GM19438 (cell line): ENCODE results near the gene ASNSD1.

Experiments used
- ATAC-seq: cut with Tn5 transposase; IDR thresholded peaks from one replicate; pipeline ENCODE4 v1.9.1; 2021; ENCODE audit warnings: low read depth; ENCODE audit not compliant: unreplicated experiment

Gene ASNSD1

DNA sequence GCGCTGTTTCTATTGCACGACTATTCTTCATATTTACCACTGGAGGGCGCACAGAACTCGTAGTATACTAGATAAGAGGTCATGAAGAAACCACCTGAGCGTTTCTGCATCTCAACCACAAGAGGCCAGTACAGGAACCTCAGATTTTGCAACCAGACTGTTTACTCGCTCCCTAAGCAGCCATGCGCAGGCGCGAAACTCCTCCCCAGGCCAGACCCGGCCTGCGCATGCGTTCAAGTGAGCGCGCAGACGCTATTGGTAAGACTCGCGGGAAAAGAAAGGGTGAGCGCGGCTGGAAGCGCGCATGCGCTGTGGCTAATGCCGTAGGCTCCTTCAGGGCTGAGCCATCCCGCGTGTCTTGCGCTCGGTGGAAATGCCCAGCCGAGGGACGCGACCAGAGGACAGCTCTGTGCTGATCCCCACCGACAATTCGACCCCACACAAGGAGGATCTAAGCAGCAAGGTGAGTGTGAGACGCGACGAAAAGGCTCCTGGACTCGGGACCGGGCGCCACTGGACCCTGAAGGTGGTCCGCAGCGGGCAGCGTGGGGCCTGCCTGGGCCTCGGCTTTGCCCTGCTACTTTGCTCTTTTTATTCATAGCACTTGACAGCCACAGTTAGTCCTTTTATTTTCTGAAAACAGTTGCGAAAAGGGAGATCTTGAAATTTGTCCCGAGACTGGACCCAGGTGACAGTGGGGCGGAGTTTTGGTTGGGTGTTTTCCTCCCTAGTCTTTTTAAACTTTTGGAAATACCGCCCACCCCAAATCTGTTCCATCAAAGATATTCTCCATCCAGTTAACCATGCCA, at the start of gene ASNSD1:
Gene ASNSD1 (plus strand): TSS at position 312 of the 809 bp plus-strand sequence. CDS start 4,674 bp downstream, outside the sequence.
- ATAC-seq, result peak; percentile 86

DNA sequence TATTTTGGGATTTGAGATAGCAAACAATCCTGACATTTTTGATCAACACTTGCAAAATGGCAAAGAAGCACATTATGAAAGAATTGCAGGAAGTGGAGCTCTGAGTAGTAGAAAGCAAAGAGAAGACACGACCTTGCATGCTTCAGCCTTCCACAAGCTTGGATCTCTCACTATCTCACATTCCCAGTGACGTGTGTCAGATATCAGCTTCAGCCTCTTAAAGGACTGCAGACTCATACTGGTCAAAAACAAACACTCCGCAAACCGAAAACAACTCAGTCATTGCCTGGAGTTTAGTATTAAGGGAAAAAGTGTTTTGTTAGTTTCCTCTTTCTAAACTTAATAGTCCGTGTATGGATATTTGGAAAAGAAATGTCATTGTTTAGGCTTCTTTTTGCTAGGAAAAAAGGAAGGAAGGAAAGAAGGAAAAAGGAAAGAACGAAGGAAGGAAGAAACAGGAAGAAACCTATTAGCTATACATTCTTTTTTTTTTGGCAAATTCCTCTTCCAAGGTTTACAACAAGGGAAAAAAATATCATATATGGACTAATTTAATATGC, 48.1 kb upstream of the ASNSD1 start:
- ATAC-seq, result no peak

DNA sequence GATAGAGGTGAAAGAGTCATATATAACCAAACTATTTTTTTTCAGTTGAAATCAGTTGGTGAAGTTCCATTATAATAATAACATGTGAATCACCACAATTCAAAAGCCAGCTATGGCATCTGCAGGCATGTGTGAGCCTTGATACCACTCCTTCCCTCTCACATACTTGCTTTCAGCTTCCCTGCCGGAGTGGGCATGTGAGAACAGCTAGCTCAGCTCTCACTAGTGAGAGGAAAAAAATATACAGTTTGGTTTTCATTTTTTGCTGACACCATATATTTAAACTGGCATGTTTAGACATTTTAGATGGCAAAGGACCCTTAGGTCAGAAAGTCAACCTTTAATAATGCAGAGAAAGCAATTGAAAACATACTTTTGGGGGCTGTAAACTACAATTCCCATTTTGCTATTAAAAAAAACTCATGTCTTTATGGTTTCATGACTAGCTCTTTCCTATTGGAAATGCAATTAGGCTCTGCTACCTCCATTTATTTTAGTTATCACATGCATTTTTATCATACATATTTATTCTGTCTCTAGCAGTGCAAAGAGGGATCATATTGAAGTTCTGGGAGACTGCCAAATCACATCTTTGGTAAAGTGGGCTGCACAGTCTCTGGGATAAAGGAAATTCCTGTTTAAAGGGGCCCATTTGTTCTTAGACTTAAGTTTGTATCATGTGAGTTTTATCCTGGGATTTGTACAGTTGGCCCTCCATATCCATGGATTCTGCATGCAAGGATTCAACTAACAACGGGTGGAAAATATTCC, 47.4 kb upstream of the ASNSD1 start:
- ATAC-seq, result no peak

DNA sequence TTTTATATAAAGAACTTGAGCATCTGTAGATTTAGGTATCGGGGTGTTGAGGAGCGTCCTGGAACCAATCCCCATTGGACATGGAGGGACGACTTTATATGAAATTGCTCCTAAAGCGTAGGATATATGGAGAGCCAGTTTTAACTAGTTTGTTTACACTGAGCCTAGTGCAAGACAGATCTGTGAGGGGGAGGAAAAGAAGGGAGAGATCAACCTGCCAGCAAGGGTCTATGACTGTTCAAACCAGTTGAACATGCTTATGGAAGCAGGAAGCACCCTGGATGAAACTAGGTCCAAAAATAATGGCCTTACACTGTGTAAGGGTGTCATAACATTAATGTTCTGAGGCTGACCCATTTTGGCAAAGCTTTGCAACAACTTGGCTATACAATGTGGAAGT, 46.7 kb upstream of the ASNSD1 start:
- no peak for ATAC-seq

DNA sequence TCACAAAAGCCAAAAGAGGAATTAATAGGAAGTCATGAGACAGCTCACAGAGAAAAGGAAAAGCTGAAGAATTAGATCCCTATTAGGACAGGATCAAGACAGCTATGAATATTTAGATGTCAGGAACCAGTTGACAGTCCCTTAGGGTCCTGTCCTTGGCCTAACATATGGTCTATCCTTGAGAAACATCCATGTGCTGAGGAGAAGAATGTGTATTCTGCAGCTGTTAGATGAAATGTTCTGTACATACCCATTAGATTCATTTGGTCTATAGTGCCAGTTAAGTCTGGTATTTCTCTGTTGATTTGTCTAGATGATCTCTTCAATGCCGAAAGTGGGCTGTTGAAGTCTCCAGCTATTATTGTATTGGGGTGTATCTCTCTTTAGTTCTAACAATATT, 43.1 kb upstream of the ASNSD1 start:
- ATAC-seq, result no peak

DNA sequence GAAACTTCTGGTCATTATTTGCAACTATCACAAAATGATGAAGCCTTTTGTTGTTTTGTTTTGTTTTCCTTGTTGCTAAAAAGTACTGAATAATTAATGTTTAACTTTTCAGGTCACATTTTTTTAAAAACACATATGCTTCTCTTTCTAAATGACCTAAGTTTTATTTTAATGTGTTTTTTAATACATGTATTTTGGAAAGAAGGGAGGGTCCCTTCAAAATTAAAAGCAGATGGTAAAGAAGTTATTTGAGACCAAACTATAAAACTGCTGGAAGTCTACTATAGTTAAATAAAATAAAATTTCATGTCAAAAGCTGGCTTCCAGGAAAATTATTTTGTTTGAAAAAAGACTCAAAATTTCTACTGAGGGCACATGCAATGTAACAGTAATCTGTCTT, 39.5 kb upstream of the ASNSD1 start:
- ATAC-seq, result no peak

DNA sequence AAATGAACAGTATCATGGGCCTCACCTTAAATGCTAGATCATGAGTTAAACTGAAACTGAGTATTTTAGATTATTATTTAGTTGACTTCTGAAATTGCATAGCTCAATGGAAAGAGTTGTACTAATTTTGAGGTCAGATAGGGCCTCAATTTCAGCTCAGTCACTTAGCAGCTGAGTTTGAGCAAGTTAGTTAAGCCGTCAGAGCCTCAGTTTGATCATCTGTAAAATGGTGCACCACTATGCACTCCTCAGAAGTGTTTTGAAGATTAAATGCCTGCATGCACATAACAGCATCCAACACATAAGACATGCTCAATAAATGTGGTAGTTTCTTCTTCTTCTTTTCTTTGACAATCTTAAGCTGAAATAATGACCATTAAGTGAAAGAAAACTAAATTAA, 38.2 kb upstream of the ASNSD1 start:
- no peak for ATAC-seq

DNA sequence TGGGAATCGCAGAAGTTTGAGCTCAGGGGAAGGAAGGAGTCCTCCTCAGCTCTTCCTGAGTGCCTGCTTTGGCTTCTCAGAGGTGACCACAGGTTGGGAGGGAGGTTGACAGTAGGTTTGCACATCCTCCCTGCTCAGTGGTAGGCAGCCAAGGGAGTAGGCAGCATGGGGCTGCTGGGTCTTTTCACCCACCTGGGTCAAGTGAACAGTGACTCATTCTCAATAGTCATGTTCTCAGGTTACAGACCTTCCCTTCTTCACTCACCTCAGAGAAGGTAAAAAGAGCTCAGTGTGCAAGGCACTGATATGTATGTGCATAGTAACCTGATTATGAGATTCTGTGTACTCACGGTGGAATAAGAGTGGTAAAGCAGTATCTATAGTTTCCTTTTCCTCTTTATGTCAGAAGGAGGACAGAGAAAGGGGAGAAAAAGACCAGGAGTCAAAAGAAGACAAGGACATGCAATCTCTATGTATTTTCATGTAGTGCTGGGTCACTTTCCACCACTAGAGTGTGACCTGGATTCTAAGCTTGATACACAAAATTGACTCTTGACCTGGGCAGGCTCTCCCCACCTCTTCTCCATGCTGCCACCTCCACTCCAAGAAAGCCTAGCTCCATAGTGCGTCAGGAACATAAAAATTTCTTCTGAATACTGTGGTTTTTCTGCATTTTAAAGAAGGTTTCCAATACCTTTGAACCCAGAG, 36.5 kb upstream of the ASNSD1 start:
- no peak for ATAC-seq

DNA sequence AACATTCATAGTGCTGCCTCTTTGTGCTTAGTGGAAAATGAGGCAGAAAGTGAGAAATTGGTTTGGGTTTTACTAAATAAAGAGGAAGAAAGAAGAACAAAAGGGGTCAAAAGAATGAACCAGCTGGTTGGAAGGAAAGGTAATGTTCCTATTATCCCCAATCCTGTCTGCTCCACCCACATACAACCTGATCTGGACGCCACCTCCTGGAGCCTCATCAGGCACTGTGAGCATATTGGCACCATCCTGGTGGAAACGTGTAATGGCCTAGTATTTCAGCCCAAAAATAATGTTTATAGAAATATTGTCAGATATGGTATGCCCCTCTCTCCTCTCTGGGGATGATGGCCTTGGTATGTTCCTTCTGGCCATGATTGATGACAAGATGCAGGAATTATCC, 35.6 kb upstream of the ASNSD1 start:
- ATAC-seq, result no peak

DNA sequence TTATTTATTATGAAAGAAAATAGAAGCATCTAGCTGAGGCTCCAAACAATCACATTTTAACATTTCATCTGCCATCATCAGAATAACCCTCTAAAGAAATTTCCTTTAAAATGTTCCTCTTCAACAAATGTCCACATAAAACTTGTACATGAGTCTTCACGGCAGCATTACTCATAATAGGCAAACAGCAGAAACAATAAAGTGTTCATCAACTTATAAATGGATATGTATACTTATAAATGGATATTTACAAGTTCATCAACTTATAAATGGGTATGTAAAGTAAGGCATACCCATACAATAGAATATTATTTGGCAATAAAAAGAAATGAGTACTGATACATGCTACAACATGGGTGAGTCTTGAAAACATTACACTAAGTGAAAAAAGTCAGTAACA, 33.5 kb upstream of the ASNSD1 start:
- ATAC-seq, result no peak

DNA sequence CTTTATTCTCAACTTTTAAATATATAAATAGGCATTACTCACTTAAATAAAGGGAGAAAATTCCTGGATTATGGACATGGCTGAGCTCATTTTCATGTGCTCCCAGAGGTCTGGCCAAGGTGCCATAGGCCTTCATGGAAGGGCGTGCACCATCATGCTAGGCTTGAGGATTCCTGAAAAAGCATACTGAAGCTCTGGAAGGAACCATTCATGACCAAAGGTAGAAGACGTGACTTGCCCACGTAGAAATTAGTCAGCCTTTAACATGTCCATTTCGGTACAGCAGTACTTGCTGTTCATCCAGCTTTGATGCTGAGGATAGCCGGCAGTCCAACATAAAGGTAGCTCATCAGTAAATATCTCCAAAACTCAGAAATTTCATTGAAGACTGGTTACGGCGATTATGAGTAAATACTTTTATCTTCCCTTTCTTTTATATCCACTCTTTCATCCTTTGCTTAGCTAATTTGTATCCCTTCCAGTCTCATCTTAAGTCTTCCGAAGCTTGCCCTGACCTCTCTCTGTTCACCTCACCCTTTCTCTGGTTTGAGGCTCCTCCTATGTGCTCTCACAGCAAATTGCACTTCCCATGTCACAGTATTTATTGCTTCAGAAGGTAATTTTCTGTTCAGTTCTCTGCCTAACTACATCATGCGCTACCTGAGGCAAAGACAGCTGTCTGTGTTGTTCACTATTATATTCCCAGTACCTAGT, 32.3 kb upstream of the ASNSD1 start:
- ATAC-seq, result no peak

DNA sequence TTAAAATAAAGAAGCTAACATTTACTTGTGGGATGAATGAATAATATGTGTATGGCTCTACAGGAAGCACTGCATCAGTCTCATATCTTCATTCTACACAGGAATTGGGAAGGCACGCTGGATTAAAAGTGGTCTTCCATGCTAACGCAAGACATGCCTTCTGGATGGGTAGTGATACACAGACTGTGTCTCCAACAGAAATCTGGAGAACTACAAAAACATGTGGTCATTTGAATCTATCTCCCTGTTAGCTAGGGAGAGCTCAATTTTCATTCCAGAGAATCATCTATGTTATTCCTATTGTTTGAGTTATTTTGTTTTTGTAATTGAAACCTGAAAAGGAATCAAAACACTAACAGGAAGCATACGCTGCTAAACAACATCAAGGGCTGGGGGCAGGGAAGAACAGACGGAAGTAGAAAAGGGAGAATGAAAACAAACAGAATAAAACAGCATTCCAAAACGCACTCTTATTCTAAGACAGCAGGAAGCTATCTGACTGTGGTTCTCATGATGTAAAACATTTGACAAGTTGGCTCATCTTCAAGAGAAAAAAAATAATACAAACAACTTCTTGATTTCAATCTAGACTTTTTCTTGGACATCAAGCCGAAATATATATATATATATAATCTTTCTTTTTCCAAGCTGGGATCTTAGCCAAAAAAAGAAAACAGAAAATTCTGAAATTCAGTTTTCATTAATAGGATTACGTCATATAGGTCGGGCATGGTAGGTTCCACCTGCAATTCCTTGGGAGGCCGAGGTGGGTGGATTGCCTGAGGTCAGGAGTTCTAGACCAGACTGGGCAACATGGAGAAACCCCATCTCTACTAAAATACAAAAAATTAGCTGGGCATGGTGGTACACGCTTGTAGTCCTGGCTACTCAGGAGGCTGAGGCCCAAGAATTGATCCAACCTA, 31.5 kb upstream of the ASNSD1 start:
- ATAC-seq, result no peak

DNA sequence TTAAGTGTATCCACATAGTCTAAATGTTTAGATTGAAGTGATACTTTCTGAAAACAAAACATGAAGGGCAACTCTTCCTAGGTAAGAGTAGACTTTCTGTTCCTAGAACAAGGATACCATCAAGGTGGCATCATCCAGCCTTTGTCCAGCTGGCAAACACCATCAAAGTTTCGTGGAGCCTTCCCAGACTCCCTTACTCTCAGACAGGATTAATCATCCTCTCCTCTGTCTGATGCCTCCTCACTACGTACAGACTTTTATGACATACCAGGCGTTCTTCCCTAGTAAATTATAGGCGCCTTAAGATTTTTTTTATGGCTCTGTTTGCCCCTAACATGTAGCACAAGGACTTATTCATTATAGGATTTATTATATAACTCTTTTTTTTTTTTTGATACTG, 29.4 kb upstream of the ASNSD1 start:
- no peak for ATAC-seq

DNA sequence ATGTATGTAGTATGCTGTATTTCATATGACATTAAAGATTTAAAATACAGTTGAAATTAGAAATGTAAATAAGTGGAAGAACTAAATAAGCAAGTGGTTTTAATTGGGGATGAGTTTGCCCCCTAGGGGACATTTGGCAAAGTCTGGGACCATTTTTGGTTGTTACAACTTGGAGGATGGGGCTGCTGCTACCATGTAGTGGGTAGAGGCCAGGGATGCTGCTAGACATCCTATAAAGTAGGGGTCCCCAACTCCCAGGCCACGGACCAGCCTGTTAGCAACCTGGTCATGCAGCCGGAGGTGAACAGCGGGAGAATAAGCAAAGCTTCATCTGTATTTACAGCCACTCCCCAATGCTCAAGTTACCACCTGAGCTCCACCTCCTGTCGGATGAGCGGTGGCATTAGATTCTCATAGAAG, 27.9 kb upstream of the ASNSD1 start:
- ATAC-seq, result no peak

DNA sequence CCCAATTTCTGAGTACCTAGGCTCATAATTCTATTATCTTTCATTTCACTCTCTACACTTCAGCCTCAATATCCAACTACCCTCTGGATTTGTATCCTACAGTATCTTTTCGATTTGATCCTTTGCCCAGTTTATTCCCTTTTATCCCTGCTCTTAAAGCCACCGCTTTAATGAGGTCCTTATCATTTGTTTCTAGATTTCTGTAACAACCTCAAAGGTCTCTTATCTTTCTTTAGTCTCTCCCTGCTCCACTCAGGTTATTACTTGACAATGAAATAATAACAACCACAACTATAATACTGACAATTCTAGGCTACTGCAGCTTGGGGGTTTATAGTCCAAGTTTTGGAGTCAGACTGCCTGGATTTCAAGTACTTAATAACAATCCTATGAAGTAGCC, 25.9 kb upstream of the ASNSD1 start:
- no peak for ATAC-seq

DNA sequence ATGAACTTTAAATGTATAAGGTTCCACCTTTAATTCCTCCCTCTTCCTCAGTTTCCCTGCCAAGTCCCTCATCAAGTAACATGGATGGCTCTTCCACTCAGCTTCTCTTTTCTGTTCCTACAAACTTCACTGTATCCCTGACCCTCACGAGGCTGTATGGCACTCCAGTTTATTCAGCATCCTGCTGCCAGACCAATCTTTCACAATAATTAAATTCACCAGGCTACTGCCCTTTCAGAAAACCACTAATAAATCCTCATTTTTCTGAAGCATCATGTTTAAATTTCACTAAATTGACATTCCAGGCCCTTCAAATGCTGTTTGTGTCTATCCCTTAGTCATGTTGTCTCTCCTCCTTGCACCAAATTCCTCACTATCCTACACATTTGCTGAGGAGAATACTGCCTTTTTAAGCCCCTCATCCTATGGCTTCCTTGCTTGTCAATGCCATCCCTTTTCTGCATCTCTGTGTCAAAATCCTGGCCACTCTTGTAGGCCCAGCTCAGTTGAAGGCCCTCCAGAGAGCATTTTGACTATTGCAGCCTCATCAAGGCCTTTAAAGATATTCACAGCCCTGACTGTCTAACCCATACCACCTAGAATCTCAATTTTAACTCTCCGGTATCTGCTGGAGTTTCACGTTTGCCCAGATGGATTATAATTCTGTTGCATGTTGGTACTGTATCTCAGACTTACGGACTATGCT, 22.8 kb upstream of the ASNSD1 start:
- no peak for ATAC-seq

DNA sequence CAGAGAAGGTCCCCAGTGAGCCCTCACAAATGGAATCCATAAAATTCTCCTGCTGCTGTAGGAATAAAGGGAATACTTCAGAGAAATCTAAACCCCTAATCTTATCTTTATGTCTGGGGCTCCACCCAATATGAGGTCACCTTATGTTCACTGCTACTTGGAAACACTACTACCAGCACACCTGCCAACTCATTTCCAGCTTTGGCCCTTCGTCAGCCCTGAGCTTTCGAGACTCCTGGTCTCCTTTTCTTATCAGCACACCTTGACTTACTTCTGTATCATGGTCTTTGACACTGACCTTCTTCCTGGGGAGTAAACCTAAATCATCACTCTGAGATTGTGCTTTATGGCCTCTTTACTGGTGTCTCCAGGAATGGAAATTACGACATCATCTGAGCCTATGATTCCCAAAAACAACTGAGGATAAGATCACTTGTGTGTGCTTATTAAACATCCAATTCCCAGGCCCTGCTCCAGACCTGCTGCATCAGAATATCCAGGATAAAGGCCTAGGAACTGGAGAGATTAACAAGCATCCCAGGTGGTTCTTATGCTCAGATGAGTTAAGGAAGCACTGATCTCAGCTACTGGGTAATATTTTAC, 22.2 kb upstream of the ASNSD1 start:
- no peak for ATAC-seq

DNA sequence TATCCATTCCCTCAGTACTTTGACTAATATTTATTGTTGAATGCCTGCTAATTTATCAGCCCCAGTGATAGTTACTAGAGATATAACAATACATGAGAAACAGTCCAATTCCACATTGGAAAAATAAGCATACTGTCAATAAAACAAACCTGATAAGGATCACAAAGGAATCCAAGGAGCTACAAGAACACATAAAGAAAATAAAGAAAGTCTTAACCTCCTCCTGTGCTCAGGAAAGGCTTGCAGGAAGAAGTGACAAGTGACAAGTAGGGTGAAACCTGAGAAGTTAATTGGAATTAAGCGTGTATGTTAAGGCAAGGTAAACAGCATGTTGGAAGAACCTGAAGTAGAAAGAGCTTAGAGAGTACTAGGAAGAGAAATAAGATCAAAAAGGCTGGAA, 20.3 kb upstream of the ASNSD1 start:
- no peak for ATAC-seq
